GM12878 (cell line): ENCODE data around the gene C5orf34. TPM values are rescaled to one million over a fixed set of nuclear protein-coding genes. Genes with fewer than 3 reads are reported as not detected.
A peak's percentile ranks its signal among the peaks of the same experiment; 100 is the strongest.

Experiments
- ATAC-seq: fragments of 200-7000 bp; cut with Tn5 transposase; 3 replicates; pipeline ENCODE4 v1.9.1; 2020; ENCODE audit warnings: mild to moderate bottlenecking, moderate library complexity
- BruUV-seq: library from RNA; stranded (reverse); fragments of 400-500 nt; replicated peaks from 2 replicates; lab custom pipeline; 2021; lab: Mats Ljungman, UMichigan
- CTCF ChIA-PET: fragments of 300-600 bp; sonication (Branson Sonifier 250); formaldehyde crosslinking; extraction: SDS; loops from one replicate; lab custom pipeline; 2021; ENCODE audit warnings: inconsistent platforms; lab: Yijun Ruan, JAX
- POLR2A ChIA-PET: fragments of 350-600 bp; formaldehyde crosslinking; extraction: SDS; loops from one replicate; lab custom pipeline; 2021; ENCODE audit warnings: inconsistent platforms; lab: Charles Lee
- RAD21 ChIA-PET: fragments of 300-600 bp; sonication (Branson Sonifier 250); formaldehyde crosslinking; loops from one replicate; lab custom pipeline; 2023; ENCODE audit warnings: antibody characterized with exemption; ENCODE audit not compliant: unreplicated experiment; lab: Charles Lee
- SMC1A ChIA-PET: fragments of 300-600 bp; sonication (Branson Sonifier 250); formaldehyde crosslinking; loops from one replicate; lab custom pipeline; 2023; ENCODE audit not compliant: unreplicated experiment, uncharacterized antibody; lab: Charles Lee
- DNase-seq: peaks from one replicate; pipeline ENCODE4 v3.0.0-alpha.2; 2011; ENCODE audit warnings: low read depth, low spot score
- FAIRE-seq: peaks from 3 replicates; lab custom pipeline; 2011; peaks lifted over from hg19 to GRCh38; lab: Jason Lieb, UNC
- H2AFZ ChIP-seq: 2 replicates; pipeline ENCODE4 v1.6.0; 2011; ENCODE audit warnings: low read depth, low read length, control low read depth; ENCODE audit not compliant: control insufficient read depth
- H3K27ac ChIP-seq: 2 replicates; pipeline ENCODE4 v1.5.1; 2011; ENCODE audit warnings: control low read depth; ENCODE audit not compliant: control insufficient read depth, insufficient read depth
- H3K27me3 ChIP-seq, 2 experiments: replicated peaks in 1 of 2; 2 replicates each; pipeline versions ENCODE4 v1.6.0 to v1.6.1; 2011; ENCODE audit warnings: low read length in 1 of 2; ENCODE audit not compliant: control insufficient read depth in 2 of 2, insufficient read depth in 2 of 2
- H3K36me3 ChIP-seq, 2 experiments: 2 replicates each; pipeline ENCODE4 v1.5.1; 2011; ENCODE audit warnings: low read length in 1 of 2; ENCODE audit not compliant: control insufficient read depth in 2 of 2, insufficient read depth in 2 of 2
- H3K4me1 ChIP-seq: 2 replicates; pipeline ENCODE4 v1.6.1; 2011; ENCODE audit warnings: mild to moderate bottlenecking, low read length, moderate library complexity, mixed read lengths; ENCODE audit not compliant: control insufficient read depth, insufficient read depth
- H3K4me2 ChIP-seq: 2 replicates; pipeline ENCODE4 v1.6.0; 2011; ENCODE audit warnings: control low read depth; ENCODE audit not compliant: control insufficient read depth, insufficient read depth
- H3K4me3 ChIP-seq: fragments of 200-600 bp; sonication (generic); 2 replicates; pipeline ENCODE4 v1.5.1; 2016
- H3K79me2 ChIP-seq: 2 replicates; pipeline ENCODE4 v1.6.0; 2011; ENCODE audit warnings: low read length; ENCODE audit not compliant: control insufficient read depth, insufficient read depth
- H3K9ac ChIP-seq: 2 replicates; pipeline ENCODE4 v1.8.0; 2011; ENCODE audit warnings: low read length, control low read depth, mixed read lengths; ENCODE audit not compliant: control insufficient read depth, insufficient read depth
- H3K9me3 ChIP-seq: replicated peaks from 3 replicates; pipeline ENCODE4 v1.5.1; 2011; ENCODE audit warnings: mild to moderate bottlenecking, low read length; ENCODE audit not compliant: control insufficient read depth, insufficient read depth
- H4K20me1 ChIP-seq: 2 replicates; pipeline ENCODE4 v1.6.0; 2011; ENCODE audit not compliant: control insufficient read depth, insufficient read depth
- BACH1 ChIP-seq: fragments of 450-650 bp; IDR thresholded peaks from 2 replicates; pipeline ENCODE4 v1.6.1; 2017; ENCODE audit warnings: mild to moderate bottlenecking, borderline replicate concordance
- CHD2 ChIP-seq: IDR thresholded peaks from 2 replicates; pipeline ENCODE4 v1.6.1; 2011; ENCODE audit warnings: low read depth, low read length, improper control_type of control experiment, borderline replicate concordance
- E2F4 ChIP-seq: IDR thresholded peaks from 2 replicates; pipeline ENCODE4 v1.6.1; 2012; ENCODE audit warnings: low read depth, low read length, improper control_type of control experiment
- E2F8 ChIP-seq: fragments of 450-650 bp; IDR thresholded peaks from 2 replicates; pipeline ENCODE4 v1.6.1; 2018; ENCODE audit warnings: mild to moderate bottlenecking, low read depth, moderate library complexity; ENCODE audit not compliant: partially characterized antibody
- ESRRA ChIP-seq: IDR thresholded peaks from 2 replicates; pipeline ENCODE4 v1.6.1; 2012; ENCODE audit warnings: mild to moderate bottlenecking, low read length, improper control_type of control experiment
- HSF1 ChIP-seq: fragments of 150-350 bp; IDR thresholded peaks from 2 replicates; pipeline ENCODE4 v1.6.1; 2014; ENCODE audit warnings: mild to moderate bottlenecking, low read depth, low read length
- IKZF2 ChIP-seq, 2 experiments: fragments of 450-650 bp; IDR thresholded peaks; 2 replicates each; pipeline ENCODE4 v1.6.1; 2017; ENCODE audit warnings: mild to moderate bottlenecking in 2 of 2, moderate library complexity in 2 of 2
- RBBP5 ChIP-seq: fragments of 200-600 bp; sonication (generic); conservative IDR thresholded peaks from 2 replicates; pipeline ENCODE4 v1.6.1; 2016
- SMC3 ChIP-seq: IDR thresholded peaks from 2 replicates; pipeline ENCODE4 v1.6.1; 2011; ENCODE audit warnings: low read length, improper control_type of control experiment, borderline replicate concordance
- SUPT20H ChIP-seq: IDR thresholded peaks from 2 replicates; pipeline ENCODE4 v1.6.1; 2011; ENCODE audit warnings: low read depth, mild to moderate bottlenecking, low read length, moderate library complexity, borderline replicate concordance; ENCODE audit not compliant: control insufficient read depth
- ZBTB33 ChIP-seq: fragments of 450-650 bp; IDR thresholded peaks from 2 replicates; pipeline ENCODE4 v1.6.1; 2017; ENCODE audit warnings: mild to moderate bottlenecking
- WGBS: methylation state at CpG from one replicate; pipeline ENCODE4 v1.1.6; 2016; ENCODE audit warnings: low lambda C conversion rate; ENCODE audit not compliant: insufficient replicate concordance, insufficient coverage; ENCODE audit errors: missing lambda C conversion rate; 5-methylcytosine and 5-hydroxymethylcytosine counted together
- in situ Hi-C: fragments of 300-500 bp; cut with MboI; formaldehyde crosslinking; loops from 9 replicates; pipeline ENCODE4 v1.14.3; 2018; ENCODE audit warnings: mixed read lengths
- intact Hi-C: fragments of 100-400 bp; cut with micrococcal nuclease; formaldehyde crosslinking; loops from one replicate; pipeline ENCODE4 v1.14.2; 2022; ENCODE audit not compliant: unreplicated experiment
- polyA plus RNA-seq, 11 experiments: library from polyadenylated mRNA; depleted of rRNA in 4 of 11; unstranded in 6 of 11; stranded (reverse) in 5 of 11; fragments of >200 nt; fragmentation: Nextera tagmentation in 4 of 11; fragmentation: Illumina TruSeq in 1 of 11; extraction: Ambion mirVana in 4 of 11; extraction: Trizol in 1 of 11; gene quantifications; 1 replicate in 1 of 11; 2 replicates in 10 of 11; pipeline versions ENCODE4 v1.2.1 to v1.2.3, GENCODE V29; 2011 to 2016; ENCODE audit warnings: inconsistent platforms in 2 of 11, missing spikeins in 2 of 11, low read depth in 1 of 11
- total RNA-seq, 4 experiments: library from RNA; depleted of rRNA in 3 of 4; stranded (reverse); fragments of >200 nt in 3 of 4; fragmentation: Illumina TruSeq in 1 of 4; extraction: Trizol in 1 of 4; gene quantifications; 2 replicates each; pipeline versions ENCODE4 v1.2.1 to v1.2.3, GENCODE V29; 2013 to 2021

C5orf34 gene
- total and polyA plus RNA-seq, 10 of the 15 experiments (the other 5 are each of a cell fraction or from before 2014, with no cell fraction given): 6.1 to 15.1 (median 10.0) TPM

GRCh38 chr5:43483298-43484105 lies 31.4 kb downstream of the C5orf34 start, which contains the start of gene TMEM267 (continued):
- TF ChIP-seq E2F8: no peak

- Histone ChIP-seq H3K36me3 (0 out of 4 replicates have a peak, but pooled peaks cover 0 to 3% of the 10 kb centered on the region in 2 experiments), H3K27me3 (no peaks in the 10 kb centered on the region), H3K9ac (peak overlapping the region; percentile 99), H3K4me2 (peak overlapping the region; percentile 67), H4K20me1 (no peaks in the 10 kb centered on the region), H3K79me2 (peaks cover 21% of the 10 kb centered on the region), H3K27ac (peak overlapping the region; percentile 100), H3K4me3 (peak overlapping the region; percentile 80), H2AFZ (peak overlapping the region; percentile 83), H3K9me3 (no peaks in the 10 kb centered on the region), H3K4me1 (peaks cover 3% of the 10 kb centered on the region)
- ChIA-PET SMC1A (interaction anchor here (1.1 to 1.8 kb wide), 2 partner anchors 61 to 120 kb away, joined by 4 to 7 read pairs; partner anchors contain the start of gene NNT), CTCF (interaction anchor here (4.1 kb wide), 1 partner anchor 170 kb away, joined by 20 read pairs; the partner anchor contains the start of gene HMGCS1), RAD21 (interaction anchor here (2.3 kb wide), 1 partner anchor 93 kb away, joined by 13 read pairs; no protein-coding TSS in a partner anchor), POLR2A (interaction anchor here (1.9 kb wide), 1 partner anchor 120 kb away, joined by 15 read pairs; the partner anchor contains the start of gene NNT)
- BruUV-seq: TSS peak; percentile 65
- in situ Hi-C loops (no loop called here), intact Hi-C loops (loop anchor here (2.0 to 10.0 kb wide), 6 partner anchors 86 to 490 kb away; partner anchors contain the start of genes HMGCS1, NNT and ZNF131)
- ATAC-seq: no peak
- 24% methylated on average over 6 of the region's 6 CpGs for WGBS
- FAIRE-seq: no peak
- DNase-seq: no peak
- TF ChIP-seq E2F4 (no peak), SUPT20H (no peak), ZBTB33 (no peak), BACH1 (no peak), HSF1 (no peak), SMC3 (no peak), CHD2 (no peak), ESRRA (no peak), RBBP5 (no peak), IKZF2 (IDR thresholded peaks at IDR 0.05) (no peak; a peak in 1 of 4 replicates)
These were observed 32.3 kb downstream of the C5orf34 start for GRCh38 chr5:43482490-43483297.
